NCI-H2171 (cell line): ENCODE results near the gene KRTAP10-11.
"Not testable (repeated sequence)": the region's sequence is repeated elsewhere in the genome, so short reads cannot be mapped to it uniquely, and the experiment has no call there.

Source experiments
- DNase-seq: peaks from one replicate; lab custom pipeline; 2025; lab: John Stamatoyannopoulos, UW

The KRTAP10-11 gene, protein sequence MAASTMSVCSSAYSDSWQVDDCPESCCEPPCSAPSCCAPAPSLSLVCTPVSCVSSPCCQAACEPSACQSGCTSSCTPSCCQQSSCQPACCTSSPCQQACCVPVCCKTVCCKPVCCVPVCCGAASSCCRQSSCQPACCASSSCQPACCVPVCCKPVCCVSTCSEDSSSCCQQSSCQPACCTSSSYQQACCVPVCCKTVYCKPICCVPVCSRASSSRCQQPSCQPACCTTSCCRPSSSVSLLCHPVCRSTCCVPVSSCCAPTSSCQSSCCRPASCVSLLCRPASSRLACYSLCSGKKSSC

GRCh38 chr21:44646366-44647221 lies at the start of gene KRTAP10-11:
KRTAP10-11 (plus strand) TSS chr21:44646414; CDS start chr21:44646459, 45 bp downstream.
- DNase-seq, result not testable (repeated sequence)

- DNase-seq, result no peak
Observed at GRCh38 chr21:44598061-44598460, 48.2 kb upstream of the KRTAP10-11 start.

DNA sequence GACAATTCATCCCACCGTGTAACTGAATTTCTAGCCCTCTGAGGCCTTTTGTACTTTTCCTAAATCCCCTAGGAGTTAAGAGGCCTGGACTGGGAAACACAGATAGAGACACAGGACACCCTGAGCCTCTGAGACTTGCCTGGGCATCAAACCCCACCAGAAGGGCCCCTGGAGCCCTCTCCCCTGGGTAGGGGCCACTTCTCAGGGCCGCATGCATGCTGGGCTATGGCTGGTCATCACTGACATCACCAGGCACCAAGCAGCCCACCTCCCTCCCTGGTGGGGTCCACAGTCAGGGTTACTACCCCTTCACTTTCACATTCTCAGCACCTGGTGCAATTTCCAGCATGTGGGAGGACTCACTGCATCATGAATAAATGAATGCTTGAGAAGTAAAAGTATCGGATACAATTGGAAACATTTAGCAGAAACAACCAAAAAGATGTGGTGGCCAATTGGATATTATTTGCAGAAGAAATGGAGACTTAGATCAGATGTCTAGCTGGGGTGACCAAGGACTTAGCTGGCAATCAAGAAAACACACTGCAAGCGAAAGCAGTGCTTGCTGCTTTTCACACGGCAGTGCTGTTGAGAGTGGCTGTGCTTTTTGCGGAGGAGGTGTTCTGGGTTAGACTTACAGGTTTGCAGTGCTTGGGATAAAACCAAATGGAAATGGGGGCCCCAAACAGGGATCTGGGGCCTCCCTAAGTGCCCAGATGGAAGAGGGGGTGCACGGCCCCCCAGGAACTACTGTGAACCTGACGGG lies 46.8 kb upstream of the KRTAP10-11 start:
- no peak for DNase-seq

- not testable (repeated sequence) for DNase-seq
Observed at GRCh38 chr21:44600118-44600978, 45.9 kb upstream of the KRTAP10-11 start, which contains the start of gene KRTAP10-7. KRTAP10-7 (plus strand) TSS chr21:44600597; CDS start chr21:44600622, 25 bp downstream.

GRCh38 chr21:44601091-44601490 lies 45.1 kb upstream of the KRTAP10-11 start:
- DNase-seq, result not testable (repeated sequence)

DNA sequence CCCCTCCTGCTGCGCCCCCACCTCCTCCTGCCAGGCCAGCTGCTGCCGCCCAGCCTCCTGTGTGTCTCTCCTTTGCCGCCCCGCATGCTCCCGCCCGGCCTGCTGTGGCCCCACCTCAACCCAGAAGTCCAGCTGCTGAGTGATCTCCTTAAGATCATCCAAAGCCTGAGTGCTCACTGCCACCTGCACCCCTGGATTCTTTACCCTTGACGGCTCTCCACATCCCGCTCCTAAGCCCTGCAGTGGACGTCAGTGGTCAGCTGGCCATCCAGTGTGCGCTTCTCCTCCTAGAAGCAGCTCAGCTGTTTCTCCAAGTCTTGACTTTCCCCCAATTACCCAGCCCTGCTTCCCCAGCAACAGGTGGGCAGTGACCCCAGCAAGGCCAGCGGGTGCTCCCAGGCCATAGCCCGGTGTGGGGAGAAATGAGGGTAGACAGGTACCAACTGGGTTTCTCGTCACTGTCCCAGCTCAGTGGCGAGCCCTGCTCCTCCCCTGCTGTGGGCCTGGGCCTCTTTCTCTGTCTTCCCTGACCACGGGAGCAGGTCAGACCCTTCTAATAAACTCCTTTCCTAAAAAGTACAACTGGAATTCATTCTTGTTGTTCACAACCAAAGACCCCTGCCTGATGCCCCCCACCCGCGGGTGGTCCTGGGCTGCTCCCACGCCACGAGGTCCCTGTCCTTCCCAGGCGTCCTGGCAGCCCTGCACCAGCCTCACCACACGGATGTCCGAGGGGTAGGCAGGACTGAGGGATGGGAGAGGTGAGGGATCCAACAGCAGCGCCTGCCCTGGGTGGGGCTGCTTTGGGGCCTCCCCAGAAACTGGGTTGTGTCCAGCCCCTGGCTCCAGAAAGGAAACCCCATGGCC lies 44.4 kb upstream of the KRTAP10-11 start:
- peak; percentile 15 for DNase-seq

GRCh38 chr21:44602463-44602850 lies 43.8 kb upstream of the KRTAP10-11 start:
- DNase-seq, result no peak

GRCh38 chr21:44603109-44603875 lies 42.9 kb upstream of the KRTAP10-11 start:
- no peak for DNase-seq

DNA sequence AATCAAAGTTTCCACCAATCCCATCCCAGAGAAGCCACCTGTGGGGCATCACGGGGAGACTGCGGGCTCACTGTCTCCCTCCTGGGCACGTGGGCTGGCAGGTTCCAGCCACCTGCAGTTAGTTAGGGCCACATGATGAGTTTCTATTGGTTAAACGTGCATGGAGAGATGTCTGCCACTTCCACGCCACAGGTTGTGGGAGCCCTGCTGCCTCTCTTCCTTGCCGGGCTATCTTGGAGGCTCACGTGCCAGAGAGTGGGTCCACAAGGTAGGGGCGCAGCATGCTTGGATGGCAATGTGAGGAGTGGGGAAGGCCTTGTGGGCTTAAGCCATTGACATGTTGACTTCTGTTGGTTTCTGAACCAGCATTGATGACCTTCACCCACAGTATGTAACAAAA lies 42.3 kb upstream of the KRTAP10-11 start:
- DNase-seq, result no peak

- DNase-seq, result no peak
Observed at GRCh38 chr21:44606495-44606894, 39.7 kb upstream of the KRTAP10-11 start.

- DNase-seq, result no peak
Observed at GRCh38 chr21:44609193-44609592, 37.0 kb upstream of the KRTAP10-11 start.

DNA sequence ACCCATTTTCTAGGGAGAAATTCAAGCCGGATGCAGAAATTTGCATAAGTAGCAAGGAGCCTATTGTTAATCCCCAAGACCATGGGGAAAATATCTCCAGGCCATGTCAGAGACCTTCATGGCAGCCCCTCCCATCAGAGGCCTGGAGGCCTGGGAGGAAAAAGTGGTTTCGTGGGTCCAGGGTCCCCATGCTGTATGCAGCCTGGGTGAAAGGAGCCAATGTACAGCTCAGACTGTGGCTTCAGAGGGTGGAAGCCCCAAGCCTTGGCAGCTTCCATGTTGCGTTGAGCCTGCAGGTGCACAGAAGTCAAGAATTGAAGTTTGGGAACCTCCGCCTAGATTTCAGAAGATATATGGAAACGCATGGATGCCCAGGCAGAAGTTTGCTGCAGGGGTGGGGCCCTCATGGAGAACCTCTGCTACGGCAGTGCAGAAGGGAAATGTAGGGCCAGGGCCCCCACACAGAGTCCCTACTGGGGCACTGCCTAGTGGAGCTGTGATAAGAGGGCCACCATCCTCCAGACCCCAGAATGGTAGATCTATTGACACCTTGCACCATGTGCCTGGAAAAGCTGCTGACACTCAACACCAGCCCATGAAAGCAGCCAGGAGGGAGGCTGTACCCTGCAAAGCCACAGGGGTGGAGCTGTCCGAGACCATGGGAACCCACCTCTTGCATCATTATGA lies 35.9 kb upstream of the KRTAP10-11 start:
- DNase-seq, result not testable (repeated sequence)

GRCh38 chr21:44611551-44611950 lies 34.7 kb upstream of the KRTAP10-11 start:
- DNase-seq, result no peak

GRCh38 chr21:44612029-44612486 lies 34.2 kb upstream of the KRTAP10-11 start, which contains the start of gene KRTAP10-8:
KRTAP10-8 (plus strand) TSS chr21:44612079; CDS start chr21:44612101, 22 bp downstream.
- no peak for DNase-seq

- DNase-seq, result no peak
Observed at GRCh38 chr21:44612669-44613229, 33.5 kb upstream of the KRTAP10-11 start.

- DNase-seq, result no peak
Observed at GRCh38 chr21:44613386-44614155, 32.6 kb upstream of the KRTAP10-11 start.

GRCh38 chr21:44614161-44614631 lies 32.0 kb upstream of the KRTAP10-11 start:
- DNase-seq, result no peak
